ENCODE data around the gene DSC2. TPM values are rescaled to one million over a fixed set of nuclear protein-coding genes. Genes with fewer than 3 reads are reported as not detected.

DSC2 gene
- total RNA-seq, 1 experiment from 2014 or later: 0.04 TPM

DNA sequence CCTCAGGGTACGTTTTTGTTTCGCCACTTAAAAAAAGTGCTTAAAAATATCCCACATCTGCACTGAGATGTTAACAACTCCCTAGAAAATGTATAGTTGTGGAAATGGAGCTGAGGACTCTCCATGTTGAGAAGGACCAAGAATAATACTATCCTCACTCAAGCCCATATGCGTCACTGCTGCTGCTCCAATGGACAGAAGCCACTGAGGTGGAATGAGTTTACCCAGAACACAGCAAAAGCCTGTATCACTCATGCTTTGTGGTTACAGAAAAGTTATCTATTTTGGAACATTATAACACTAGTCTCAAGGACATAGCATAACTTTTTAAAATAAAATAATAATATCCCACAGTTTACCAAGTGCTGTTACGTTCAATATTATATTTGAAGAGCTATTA lies 91.6 kb downstream of the DSC2 start:
- H3K4me3 ChIP-seq (ENCODE audit: low read depth, low read length, poor library complexity, severe bottlenecking): no peak overlapping the region
- ChIA-PET POLR2A (ENCODE audit: low non-redundant PET) (no interaction called here), CTCF (no interaction called here)
- H3K4me1 ChIP-seq (ENCODE audit: insufficient read depth, low read length, poor library complexity, severe bottlenecking): no peaks in the 10 kb centered on the region
- no peak for TF ChIP-seq EZH2 (IDR thresholded peaks at IDR 0.05; ENCODE audit: borderline replicate concordance, low read depth, low read length, poor library complexity, severe bottlenecking)
- TF ChIP-seq, protein P1, sequence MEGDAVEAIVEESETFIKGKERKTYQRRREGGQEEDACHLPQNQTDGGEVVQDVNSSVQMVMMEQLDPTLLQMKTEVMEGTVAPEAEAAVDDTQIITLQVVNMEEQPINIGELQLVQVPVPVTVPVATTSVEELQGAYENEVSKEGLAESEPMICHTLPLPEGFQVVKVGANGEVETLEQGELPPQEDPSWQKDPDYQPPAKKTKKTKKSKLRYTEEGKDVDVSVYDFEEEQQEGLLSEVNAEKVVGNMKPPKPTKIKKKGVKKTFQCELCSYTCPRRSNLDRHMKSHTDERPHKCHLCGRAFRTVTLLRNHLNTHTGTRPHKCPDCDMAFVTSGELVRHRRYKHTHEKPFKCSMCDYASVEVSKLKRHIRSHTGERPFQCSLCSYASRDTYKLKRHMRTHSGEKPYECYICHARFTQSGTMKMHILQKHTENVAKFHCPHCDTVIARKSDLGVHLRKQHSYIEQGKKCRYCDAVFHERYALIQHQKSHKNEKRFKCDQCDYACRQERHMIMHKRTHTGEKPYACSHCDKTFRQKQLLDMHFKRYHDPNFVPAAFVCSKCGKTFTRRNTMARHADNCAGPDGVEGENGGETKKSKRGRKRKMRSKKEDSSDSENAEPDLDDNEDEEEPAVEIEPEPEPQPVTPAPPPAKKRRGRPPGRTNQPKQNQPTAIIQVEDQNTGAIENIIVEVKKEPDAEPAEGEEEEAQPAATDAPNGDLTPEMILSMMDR (conservative IDR thresholded peaks at IDR 0.05; ENCODE audit: low read depth, low read length): no peak
- intact Hi-C loops (cut with micrococcal nuclease; ENCODE audit: unreplicated experiment): no loop called here
- no TSS peak for BruUV-seq (replicated peaks)
- H3K9me3 ChIP-seq (ENCODE audit: low read depth, low read length, poor library complexity, severe bottlenecking): no peaks in the 10 kb centered on the region
- no peak overlapping the region for H3K27ac ChIP-seq (ENCODE audit: low read depth, low read length, poor library complexity, severe bottlenecking)
- DNase-seq (ENCODE audit: low spot score): no peak
- no peaks in the 10 kb centered on the region for H3K36me3 ChIP-seq (ENCODE audit: insufficient read depth, low read length, poor library complexity, severe bottlenecking)
- peaks cover 7% of the 10 kb centered on the region for H3K27me3 ChIP-seq (replicated peaks; ENCODE audit: insufficient read depth, low read depth, low read length, poor library complexity)

Other genes starting within 250 kb of the DSC2 start
- not detected in 2 replicates for gene DSC3, start 59.7 kb downstream of the DSC2 start, total RNA-seq (2021)
- gene DSC1, start 60.4 kb upstream of the DSC2 start, total RNA-seq (2021): not detected in 2 replicates
- not detected in 2 replicates for gene DSG1, start 215.7 kb upstream of the DSC2 start, total RNA-seq (2021)